Suprapubic skin (tissue), 4 donors: ENCODE measurements around the gene MAP2K3. TPM values are rescaled to one million over a fixed set of nuclear protein-coding genes. Genes with fewer than 3 reads are reported as not detected.
"Not testable (repeated sequence)": the region's sequence is repeated elsewhere in the genome, so short reads cannot be mapped to it uniquely, and the experiment has no call there.

Source experiments
- DNase-seq, 2 donors: peaks; one replicate each; pipeline ENCODE4 v3.0.0-alpha.2; 2019; ENCODE audit warnings: low spot score in 2 of 2
- H3K27ac ChIP-seq: fragments of 200-600 bp; sonication (generic); one replicate; pipeline ENCODE4 v1.5.1; 2019
- H3K27me3 ChIP-seq: fragments of 200-600 bp; sonication (generic); one replicate; pipeline ENCODE4 v1.5.1; 2019
- H3K36me3 ChIP-seq: fragments of 200-600 bp; sonication (generic); one replicate; pipeline ENCODE4 v1.5.1; 2019
- H3K4me1 ChIP-seq: fragments of 200-600 bp; sonication (generic); one replicate; pipeline ENCODE4 v1.5.1; 2019
- H3K4me3 ChIP-seq: fragments of 200-600 bp; sonication (generic); one replicate; pipeline ENCODE4 v1.5.1; 2019; ENCODE audit warnings: mild to moderate bottlenecking
- H3K9me3 ChIP-seq: fragments of 200-600 bp; sonication (generic); one replicate; pipeline ENCODE4 v1.5.1; 2019
- CTCF ChIP-seq, 2 donors: fragments of 200-600 bp in 1 of 2; fragments of 450-650 bp in 1 of 2; sonication (generic) in 1 of 2; IDR thresholded peaks; one replicate each; pipeline ENCODE4 v1.5.1; 2016 to 2019; ENCODE audit warnings: antibody characterized with exemption in 2 of 2, mild to moderate bottlenecking in 1 of 2, moderate library complexity in 1 of 2
- EP300 ChIP-seq: sonication (generic); formaldehyde crosslinking; IDR thresholded peaks from one replicate; pipeline ENCODE4 v1.6.1; 2017; ENCODE audit warnings: antibody characterized with exemption
- POLR2A ChIP-seq, 2 donors: fragments of 450-650 bp; IDR thresholded peaks; one replicate each; pipeline ENCODE4 v1.6.1; 2017; ENCODE audit warnings: antibody characterized with exemption in 2 of 2, mild to moderate bottlenecking in 2 of 2, moderate library complexity in 2 of 2
- POLR2AphosphoS5 ChIP-seq, 3 donors: sonication (generic); formaldehyde crosslinking; IDR thresholded peaks; one replicate each; pipeline ENCODE4 v1.6.1; 2017; ENCODE audit warnings: antibody characterized with exemption in 3 of 3
- WGBS: methylation state at CpG from one replicate; pipeline ENCODE4 v1.1.5; 2018; 5-methylcytosine and 5-hydroxymethylcytosine counted together
- total RNA-seq, 4 donors: library from RNA; depleted of rRNA; stranded (reverse); fragments of >200 nt; gene quantifications; one replicate each; pipeline ENCODE4 v1.1.0, GENCODE V29; 2016

Gene MAP2K3
- total RNA-seq, 4 donors from 2014 or later = 54.5 to 97.4 (median 72.9) TPM

GRCh38 chr17:21301593-21302550 is 17.4 kb downstream of the MAP2K3 start:
- H3K36me3 ChIP-seq = peaks cover 84% of the 10 kb centered on the region
- no peaks in the 10 kb centered on the region for H3K9me3 ChIP-seq

GRCh38 chr17:21302711-21303425 is 18.4 kb downstream of the MAP2K3 start:
- H3K36me3 ChIP-seq = peaks cover 93% of the 10 kb centered on the region
- TF ChIP-seq EP300 (no peak), CTCF (IDR thresholded peaks at IDR 0.05) (no peak), POLR2AphosphoS5 (IDR thresholded peaks at IDR 0.05) (no peak), POLR2A (IDR thresholded peaks at IDR 0.05) (no peak)
- 74% methylated on average over 21 of the region's 21 CpGs for WGBS

More at GRCh38 chr17:21301593-21302550, 17.4 kb downstream of the MAP2K3 start:
- Histone ChIP-seq H3K4me1 (peaks cover 6% of the 10 kb centered on the region), H3K27ac (no peak overlapping the region), H3K27me3 (no peaks in the 10 kb centered on the region), H3K4me3 (no peak overlapping the region)
- TF ChIP-seq CTCF (IDR thresholded peaks at IDR 0.05) (no peak), POLR2A (IDR thresholded peaks at IDR 0.05) (no peak), POLR2AphosphoS5 (IDR thresholded peaks at IDR 0.05) (no peak)
- DNase-seq = no peak
- WGBS = 70% methylated on average over 18 of the region's 19 CpGs

GRCh38 chr17:21303441-21304065 is 19.0 kb downstream of the MAP2K3 start:
- peak; percentile 57 to 77 for DNase-seq
- WGBS = 84% methylated on average over 8 of the region's 8 CpGs
- Histone ChIP-seq H3K9me3 (no peaks in the 10 kb centered on the region), H3K27ac (no peak overlapping the region), H3K4me3 (no peak overlapping the region), H3K36me3 (peaks cover 94% of the 10 kb centered on the region), H3K27me3 (no peaks in the 10 kb centered on the region), H3K4me1 (no peaks in the 10 kb centered on the region)
- no peak for TF ChIP-seq CTCF (IDR thresholded peaks at IDR 0.05)
- TF ChIP-seq EP300 = no peak
- no peak for TF ChIP-seq POLR2A (IDR thresholded peaks at IDR 0.05)
- TF ChIP-seq POLR2AphosphoS5 (IDR thresholded peaks at IDR 0.05) = no peak

More at GRCh38 chr17:21302711-21303425, 18.4 kb downstream of the MAP2K3 start:
- Histone ChIP-seq H3K27ac (no peak overlapping the region), H3K9me3 (no peaks in the 10 kb centered on the region), H3K27me3 (no peaks in the 10 kb centered on the region), H3K4me1 (no peaks in the 10 kb centered on the region), H3K4me3 (no peak overlapping the region)
- peak in 1 of 2 donors; percentile 65 for DNase-seq

GRCh38 chr17:21304091-21304490 is 19.6 kb downstream of the MAP2K3 start:
- Histone ChIP-seq H3K36me3 (peaks cover 94% of the 10 kb centered on the region), H3K9me3 (no peaks in the 10 kb centered on the region), H3K27me3 (no peaks in the 10 kb centered on the region), H3K27ac (no peak overlapping the region), H3K4me3 (no peak overlapping the region), H3K4me1 (no peaks in the 10 kb centered on the region)
- no peak for TF ChIP-seq POLR2AphosphoS5 (IDR thresholded peaks at IDR 0.05)
- TF ChIP-seq EP300 = no peak
- no peak for TF ChIP-seq POLR2A (IDR thresholded peaks at IDR 0.05)
- no peak for TF ChIP-seq CTCF (IDR thresholded peaks at IDR 0.05)
- WGBS = 80% methylated on average over 9 of the region's 9 CpGs
- DNase-seq = peak; percentile 60 to 80

- not testable (repeated sequence) for H3K4me1 ChIP-seq, H3K27me3 ChIP-seq, H3K9me3 ChIP-seq, H3K4me3 ChIP-seq, H3K27ac ChIP-seq
- peak; percentile 52 to 65 for DNase-seq
- H3K36me3 ChIP-seq = peaks cover 94% of the 10 kb centered on the region
- 81% methylated on average over 13 of the region's 17 CpGs for WGBS
Observed at GRCh38 chr17:21304551-21305151, 20.1 kb downstream of the MAP2K3 start.

- peaks cover 86% of the 10 kb centered on the region for H3K36me3 ChIP-seq
- H3K9me3 ChIP-seq = not testable (repeated sequence)
- DNase-seq = peak; percentile 44 to 70
Observed at GRCh38 chr17:21305431-21306180, 21.1 kb downstream of the MAP2K3 start.

GRCh38 chr17:21306611-21307272 is 22.2 kb downstream of the MAP2K3 start:
- H3K4me1 ChIP-seq, H3K27me3 ChIP-seq, H3K27ac ChIP-seq, H3K9me3 ChIP-seq, H3K4me3 ChIP-seq: not testable (repeated sequence)
- peak; percentile 28 to 65 for DNase-seq
- 82% methylated on average over 8 of the region's 8 CpGs for WGBS
- peaks cover 86% of the 10 kb centered on the region for H3K36me3 ChIP-seq

More at GRCh38 chr17:21305431-21306180, 21.1 kb downstream of the MAP2K3 start:
- H3K4me3 ChIP-seq, H3K4me1 ChIP-seq, H3K27ac ChIP-seq, H3K27me3 ChIP-seq: not testable (repeated sequence)
- WGBS = 88% methylated on average over 15 of the region's 20 CpGs
